PC-3 (cell line): ENCODE results near the gene THBS3.

Experiments used
- CTCF ChIP-seq: fragments of 300-600 bp; sonication (generic); conservative IDR thresholded peaks from 2 replicates; pipeline ENCODE4 v1.5.1; 2017; ENCODE audit warnings: antibody characterized with exemption, low read depth, mild to moderate bottlenecking, low read length
- EZH2 ChIP-seq: fragments of 300-600 bp; sonication (generic); IDR thresholded peaks from one replicate; pipeline ENCODE4 v1.6.1; 2017; ENCODE audit warnings: antibody characterized with exemption, mild to moderate bottlenecking, low read length; ENCODE audit not compliant: unreplicated experiment

DNA sequence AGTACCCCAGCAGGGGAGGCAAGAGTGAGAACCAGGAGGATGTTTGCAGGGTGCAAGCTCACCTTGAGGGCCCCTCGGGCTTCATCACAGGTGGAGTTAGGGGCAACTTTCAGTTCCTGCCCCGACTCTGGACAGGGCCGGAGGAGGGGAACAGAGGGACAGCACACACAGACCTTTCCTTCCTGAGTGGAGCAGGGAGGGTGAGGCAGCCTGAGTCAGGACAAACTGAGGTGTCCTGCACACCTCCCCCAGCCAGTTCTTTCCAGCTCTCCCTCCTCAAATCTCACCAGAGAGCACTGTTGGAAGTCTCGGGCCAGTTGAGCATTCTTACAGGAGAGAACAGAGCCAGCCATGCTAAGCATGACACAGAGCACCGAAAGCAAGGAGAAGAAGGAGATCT, 46.1 kb upstream of the THBS3 start:
- no peak for TF ChIP-seq EZH2
- TF ChIP-seq CTCF = no peak
